Activated T-cell treated with anti-CD3 and anti-CD28 coated beads, Interleukin-2, amount 50 U/mL, for 72 hours (primary cell): ENCODE measurements around the gene KPNA6. TPM values are rescaled to one million over a fixed set of nuclear protein-coding genes. Genes with fewer than 3 reads are reported as not detected.

ENCODE experiments used
- ATAC-seq, 2 donors: fragments of 150-1000 bp; cut with Tn5 transposase; replicated peaks in 1 of 2; 2 replicates each; pipeline ENCODE4 v1.10.0; 2021; ENCODE audit warnings: moderate library complexity in 2 of 2, mild to moderate bottlenecking in 1 of 2
- DNase-seq, 2 donors: peaks; one replicate each; pipeline ENCODE4 v3.0.0; 2021 to 2022; ENCODE audit warnings: mixed read lengths in 1 of 2
- H3K27ac Mint-ChIP-seq: one replicate; pipeline ENCODE4 v1.8.0; 2022; ENCODE audit warnings: mild to moderate bottlenecking, moderate library complexity, mixed read lengths
- H3K27me3 Mint-ChIP-seq: one replicate; pipeline ENCODE4 v1.8.0; 2022; ENCODE audit warnings: low read depth, mixed read lengths
- H3K36me3 Mint-ChIP-seq, 2 donors: one replicate each; pipeline ENCODE4 v1.8.0; 2022; ENCODE audit warnings: mixed read lengths in 2 of 2, mild to moderate bottlenecking in 1 of 2; ENCODE audit not compliant: insufficient read depth in 2 of 2
- H3K4me1 Mint-ChIP-seq: one replicate; pipeline ENCODE4 v1.8.0; 2022; ENCODE audit warnings: low read depth, mixed read lengths
- H3K4me3 Mint-ChIP-seq, 2 donors: one replicate each; pipeline ENCODE4 v1.8.0; 2022; ENCODE audit warnings: mild to moderate bottlenecking in 2 of 2, mixed read lengths in 2 of 2, moderate library complexity in 2 of 2
- H3K9me3 Mint-ChIP-seq, 2 donors: one replicate each; pipeline ENCODE4 v1.8.0; 2022; ENCODE audit warnings: mixed read lengths in 2 of 2
- total RNA-seq, 2 donors: library from RNA; stranded (reverse); gene quantifications; one replicate each; pipeline ENCODE4 v1.2.3, GENCODE V29; 2022

Gene KPNA6
- total RNA-seq, 2 donors from 2014 or later = 63.3 to 65.8 TPM

- no peak overlapping the region for H3K4me3 Mint-ChIP-seq
- H3K4me1 Mint-ChIP-seq = peaks cover 17% of the 10 kb centered on the region
- H3K27ac Mint-ChIP-seq = peak overlapping the region; percentile 19
- H3K27me3 Mint-ChIP-seq = no peaks in the 10 kb centered on the region
- DNase-seq (no peak), ATAC-seq (no peak)
- H3K9me3 Mint-ChIP-seq = no peaks in the 10 kb centered on the region
- peaks cover 5 to 20% of the 10 kb centered on the region in 2 donors for H3K36me3 Mint-ChIP-seq
These were observed 64.9 kb downstream of the KPNA6 start for GRCh38 chr1:32172621-32173245.

GRCh38 chr1:32178380-32179192 lies 70.7 kb downstream of the KPNA6 start:
- Mint-ChIP-seq H3K4me3 (peak overlapping the region; percentile 98 to 99), H3K27me3 (no peaks in the 10 kb centered on the region), H3K4me1 (peaks cover 43% of the 10 kb centered on the region), H3K27ac (peak overlapping the region; percentile 98), H3K9me3 (no peaks in the 10 kb centered on the region), H3K36me3 (peaks cover 17 to 29% of the 10 kb centered on the region in 2 donors)
- DNase-seq = no peak
- no peak for ATAC-seq

GRCh38 chr1:32179193-32179442 lies 71.3 kb downstream of the KPNA6 start:
- no peak for DNase-seq
- Mint-ChIP-seq H3K4me3 (peak overlapping the region; percentile 98 to 99), H3K36me3 (peaks cover 19 to 34% of the 10 kb centered on the region in 2 donors), H3K27ac (peak overlapping the region; percentile 98), H3K9me3 (no peaks in the 10 kb centered on the region), H3K27me3 (no peaks in the 10 kb centered on the region), H3K4me1 (peaks cover 48% of the 10 kb centered on the region)
- ATAC-seq = no peak

GRCh38 chr1:32179443-32180185 lies 71.8 kb downstream of the KPNA6 start, which contains the start of gene TXLNA:
Gene TXLNA, plus strand, starts transcription at chr1:32179675. Its CDS starts 671 bp downstream, at chr1:32180346.
- Mint-ChIP-seq H3K4me1 (peaks cover 53% of the 10 kb centered on the region), H3K9me3 (no peaks in the 10 kb centered on the region), H3K27ac (peak within 1 kb of the TSS; percentile 98), H3K36me3 (peaks cover 22 to 35% of the 10 kb centered on the region in 2 donors), H3K4me3 (peak within 1 kb of the TSS; percentile 98 to 99), H3K27me3 (no peaks in the 10 kb centered on the region)
- ATAC-seq (peak; percentile 87 to 91), DNase-seq (peak; percentile 93 to 94)

- H3K4me1 Mint-ChIP-seq = peaks cover 59% of the 10 kb centered on the region
- no peaks in the 10 kb centered on the region for H3K9me3 Mint-ChIP-seq
- peaks cover 26 to 40% of the 10 kb centered on the region in 2 donors for H3K36me3 Mint-ChIP-seq
- H3K4me3 Mint-ChIP-seq = peak overlapping the region; percentile 98 to 99
- DNase-seq (peak; percentile 42 to 48), ATAC-seq (peak; percentile 20 to 34)
- peak overlapping the region; percentile 98 for H3K27ac Mint-ChIP-seq
- H3K27me3 Mint-ChIP-seq = no peaks in the 10 kb centered on the region
These were observed 72.6 kb downstream of the KPNA6 start for GRCh38 chr1:32180186-32181060.

GRCh38 chr1:32181065-32181464 lies 73.2 kb downstream of the KPNA6 start:
- H3K36me3 Mint-ChIP-seq = peaks cover 28 to 46% of the 10 kb centered on the region in 2 donors

GRCh38 chr1:32181563-32181962 lies 73.7 kb downstream of the KPNA6 start:
- Mint-ChIP-seq H3K27ac (peak overlapping the region; percentile 98), H3K36me3 (peaks cover 33 to 51% of the 10 kb centered on the region in 2 donors), H3K4me1 (peaks cover 69% of the 10 kb centered on the region), H3K4me3 (peak overlapping the region; percentile 98 to 99), H3K27me3 (no peaks in the 10 kb centered on the region), H3K9me3 (no peaks in the 10 kb centered on the region)
- ATAC-seq (no peak), DNase-seq (no peak)

More at GRCh38 chr1:32181065-32181464, 73.2 kb downstream of the KPNA6 start:
- DNase-seq = no peak
- Mint-ChIP-seq H3K4me3 (peak overlapping the region; percentile 98 to 99), H3K9me3 (no peaks in the 10 kb centered on the region), H3K4me1 (peaks cover 64% of the 10 kb centered on the region), H3K27me3 (no peaks in the 10 kb centered on the region), H3K27ac (peak overlapping the region; percentile 98)
- no peak for ATAC-seq

GRCh38 chr1:32182060-32182459 lies 74.2 kb downstream of the KPNA6 start:
- H3K9me3 Mint-ChIP-seq = no peaks in the 10 kb centered on the region
- H3K27ac Mint-ChIP-seq = peak overlapping the region; percentile 78
- H3K4me1 Mint-ChIP-seq = peaks cover 72% of the 10 kb centered on the region
- H3K27me3 Mint-ChIP-seq = no peaks in the 10 kb centered on the region
- DNase-seq (no peak), ATAC-seq (no peak)
- H3K36me3 Mint-ChIP-seq = peaks cover 33 to 53% of the 10 kb centered on the region in 2 donors
- peak overlapping the region; percentile 68 to 98 for H3K4me3 Mint-ChIP-seq

- H3K9me3 Mint-ChIP-seq = no peaks in the 10 kb centered on the region
- no peaks in the 10 kb centered on the region for H3K27me3 Mint-ChIP-seq
- peaks cover 72% of the 10 kb centered on the region for H3K4me1 Mint-ChIP-seq
- no peak for ATAC-seq
- peak overlapping the region; percentile 84 for H3K27ac Mint-ChIP-seq
- no peak for DNase-seq
- peak overlapping the region; percentile 70 for H3K4me3 Mint-ChIP-seq
- H3K36me3 Mint-ChIP-seq = peaks cover 36 to 68% of the 10 kb centered on the region in 2 donors
These were observed 76.8 kb downstream of the KPNA6 start for GRCh38 chr1:32184650-32185049.

GRCh38 chr1:32186077-32186476 lies 78.2 kb downstream of the KPNA6 start:
- no peaks in the 10 kb centered on the region for H3K27me3 Mint-ChIP-seq
- peaks cover 60% of the 10 kb centered on the region for H3K4me1 Mint-ChIP-seq
- H3K27ac Mint-ChIP-seq = peak overlapping the region; percentile 99

GRCh38 chr1:32186491-32186890 lies 78.6 kb downstream of the KPNA6 start:
- peak overlapping the region; percentile 99 for H3K27ac Mint-ChIP-seq
- DNase-seq (no peak), ATAC-seq (peak in 1 of 2 donors; percentile 7)
- peak overlapping the region; percentile 62 to 73 for H3K4me3 Mint-ChIP-seq
- H3K36me3 Mint-ChIP-seq = peaks cover 26 to 64% of the 10 kb centered on the region in 2 donors
- peaks cover 60% of the 10 kb centered on the region for H3K4me1 Mint-ChIP-seq
- no peaks in the 10 kb centered on the region for H3K27me3 Mint-ChIP-seq
- H3K9me3 Mint-ChIP-seq = no peaks in the 10 kb centered on the region

More at GRCh38 chr1:32186077-32186476, 78.2 kb downstream of the KPNA6 start:
- Mint-ChIP-seq H3K9me3 (no peaks in the 10 kb centered on the region), H3K4me3 (peak overlapping the region; percentile 62 to 73), H3K36me3 (peaks cover 30 to 66% of the 10 kb centered on the region in 2 donors)
- peak; percentile 52 to 61 for ATAC-seq
- DNase-seq = no peak

- Mint-ChIP-seq H3K4me3 (no peak overlapping the region), H3K9me3 (no peaks in the 10 kb centered on the region), H3K36me3 (peaks cover 29 to 66% of the 10 kb centered on the region in 2 donors), H3K27ac (no peak overlapping the region), H3K4me1 (peaks cover 60% of the 10 kb centered on the region), H3K27me3 (no peaks in the 10 kb centered on the region)
- no peak for DNase-seq
- no peak for ATAC-seq
These were observed 80.0 kb downstream of the KPNA6 start for GRCh38 chr1:32187850-32188249.
